ENCODE data around the gene GPR35. TPM values are rescaled to one million over a fixed set of nuclear protein-coding genes. Genes with fewer than 3 reads are reported as not detected.

The GPR35 gene
- total and polyA plus RNA-seq, 10 of the 15 experiments (the other 5 are each of a cell fraction or from before 2014, with no cell fraction given), result 0.14 to 1.6 (median 0.75) TPM; not detected in 3

GRCh38 chr2:240593026-240593702 lies 32.1 kb upstream of the GPR35 start:
- BruUV-seq (replicated peaks), result no TSS peak
- no peak overlapping the region for H3K9ac ChIP-seq (ENCODE audit: control insufficient read depth, insufficient read depth, low read length)
- no peak overlapping the region for H3K4me2 ChIP-seq (ENCODE audit: control insufficient read depth, insufficient read depth)
- intact Hi-C loops (cut with micrococcal nuclease; ENCODE audit: unreplicated experiment), result no loop called here
- in situ Hi-C loops (cut with MboI), result no loop called here
- ChIA-PET SMC1A (ENCODE audit: uncharacterized antibody, unreplicated experiment) (no interaction called here), POLR2A (no interaction called here), RAD21 (ENCODE audit: unreplicated experiment) (no interaction called here), CTCF (no interaction called here)
- FAIRE-seq (no peak), ATAC-seq (no peak), DNase-seq (ENCODE audit: low read depth, low spot score) (no peak)
- no peaks in the 10 kb centered on the region for H3K9me3 ChIP-seq (replicated peaks; ENCODE audit: control insufficient read depth, insufficient read depth, low read length)
- H4K20me1 ChIP-seq (ENCODE audit: control insufficient read depth, insufficient read depth), result no peaks in the 10 kb centered on the region; the same call in 1 of the 2 replicates
- H3K27ac ChIP-seq (ENCODE audit: control insufficient read depth, insufficient read depth), result no peak overlapping the region
- H3K79me2 ChIP-seq (ENCODE audit: control insufficient read depth, insufficient read depth, low read length), result peaks cover 10% of the 10 kb centered on the region
- no peak overlapping the region for H3K4me3 ChIP-seq
- peaks cover 5% of the 10 kb centered on the region for H3K4me1 ChIP-seq (ENCODE audit: control insufficient read depth, insufficient read depth, low read length)
- H3K36me3 ChIP-seq (ENCODE audit: control insufficient read depth in 2 of 2, insufficient read depth in 2 of 2, low read length in 1 of 2), result peaks cover 2 to 21% of the 10 kb centered on the region in 2 experiments; a peak in 3 of 4 replicates
- no peaks in the 10 kb centered on the region for H3K27me3 ChIP-seq (replicated peaks in 1 of 2; ENCODE audit: control insufficient read depth in 2 of 2, insufficient read depth in 2 of 2, low read length in 1 of 2)
- whole genome bisulfite sequencing (ENCODE audit: insufficient coverage, insufficient replicate concordance, low lambda C conversion rate, missing lambda C conversion rate), result 92% methylated on average over 20 of the region's 20 CpGs
- TF ChIP-seq NR2C2 (IDR thresholded peaks at IDR 0.05; ENCODE audit: borderline replicate concordance, control insufficient read depth, insufficient read length, low read depth) (no peak), SREBF2 (IDR thresholded peaks at IDR 0.05; ENCODE audit: low read length) (no peak)
- H2AFZ ChIP-seq (ENCODE audit: control insufficient read depth, low read depth, low read length), result no peak overlapping the region

- Histone ChIP-seq H3K4me2 (ENCODE audit: control insufficient read depth, insufficient read depth) (no peak overlapping the region), H3K36me3 (ENCODE audit: control insufficient read depth in 2 of 2, insufficient read depth in 2 of 2, low read length in 1 of 2) (peaks cover 2 to 24% of the 10 kb centered on the region in 2 experiments; a peak in 3 of 4 replicates), H3K9ac (ENCODE audit: control insufficient read depth, insufficient read depth, low read length) (no peak overlapping the region), H4K20me1 (ENCODE audit: control insufficient read depth, insufficient read depth) (no peaks in the 10 kb centered on the region), H3K27me3 (replicated peaks in 1 of 2; ENCODE audit: control insufficient read depth in 2 of 2, insufficient read depth in 2 of 2, low read length in 1 of 2) (no peaks in the 10 kb centered on the region), H3K4me3 (no peak overlapping the region), H3K9me3 (replicated peaks; ENCODE audit: control insufficient read depth, insufficient read depth, low read length) (no peaks in the 10 kb centered on the region), H3K79me2 (ENCODE audit: control insufficient read depth, insufficient read depth, low read length) (peaks cover 4% of the 10 kb centered on the region), H3K27ac (ENCODE audit: control insufficient read depth, insufficient read depth) (no peak overlapping the region), H2AFZ (ENCODE audit: control insufficient read depth, low read depth, low read length) (no peak overlapping the region), H3K4me1 (ENCODE audit: control insufficient read depth, insufficient read depth, low read length) (no peaks in the 10 kb centered on the region; the same call in 1 of the 2 replicates)
- DNase-seq (ENCODE audit: low read depth, low spot score) (no peak), FAIRE-seq (no peak), ATAC-seq (no peak)
- BruUV-seq (replicated peaks), result no TSS peak
- CTCF ChIA-PET, result no interaction called here
- in situ Hi-C loops (cut with MboI) (no loop called here), intact Hi-C loops (cut with micrococcal nuclease; ENCODE audit: unreplicated experiment) (no loop called here)
- SMC1A ChIA-PET (ENCODE audit: uncharacterized antibody, unreplicated experiment), result no interaction called here
- TF ChIP-seq IRF4 (IDR thresholded peaks at IDR 0.05; ENCODE audit: low read depth, low read length), result no peak
- 0 out of 2 replicates have a peak, but pooled peaks have one; percentile 22 for TF ChIP-seq POLR2A (IDR thresholded peaks at IDR 0.05; ENCODE audit: low read depth, low read length)
- 95% methylated on average over 19 of the region's 19 CpGs for WGBS (ENCODE audit: insufficient coverage, insufficient replicate concordance, low lambda C conversion rate, missing lambda C conversion rate)
- POLR2A ChIA-PET, result no interaction called here
- RAD21 ChIA-PET (ENCODE audit: unreplicated experiment), result no interaction called here
Observed at GRCh38 chr2:240593703-240594451, 31.4 kb upstream of the GPR35 start.

Measured in GM12878 (cell line).